HepG2 (cell line): Measurements from ENCODE around the gene KLF15. TPM values are rescaled to one million over a fixed set of nuclear protein-coding genes. Genes with fewer than 3 reads are reported as not detected.

ENCODE experiments used
- ATAC-seq: fragments of 200-7000 bp; cut with Tn5 transposase; 3 replicates; pipeline ENCODE4 v1.9.1; 2020; ENCODE audit warnings: mild to moderate bottlenecking, moderate library complexity
- BruUV-seq: library from RNA; stranded (reverse); fragments of 400-500 nt; replicated peaks from 2 replicates; lab custom pipeline; 2021; lab: Mats Ljungman, UMichigan
- CTCF ChIA-PET: fragments of 300-600 bp; formaldehyde crosslinking; extraction: SDS; loops from one replicate; lab custom pipeline; 2021; ENCODE audit warnings: low total read pairs, inconsistent platforms, low intra/inter-chr PET ratio; lab: Yijun Ruan, JAX
- POLR2A ChIA-PET: fragments of 350-600 bp; sonication (Branson Sonifier 250); formaldehyde crosslinking; loops from one replicate; lab custom pipeline; 2020; ENCODE audit warnings: antibody characterized with exemption, inconsistent platforms; lab: Yijun Ruan, JAX
- DNase-seq: peaks from one replicate; pipeline ENCODE4 v3.0.0-alpha.2; 2015; ENCODE audit warnings: low spot score
- FAIRE-seq: peaks from 3 replicates; lab custom pipeline; 2011; peaks lifted over from hg19 to GRCh38; lab: Jason Lieb, UNC
- H2AFZ ChIP-seq: one replicate; pipeline ENCODE4 v1.6.1; 2011; ENCODE audit warnings: low read length, inconsistent platforms
- H3K27ac ChIP-seq: fragments of 300-600 bp; 3 replicates; pipeline ENCODE4 v1.8.0; 2011; ENCODE audit warnings: mixed run types, mild to moderate bottlenecking, mixed read lengths, low read length, inconsistent platforms; ENCODE audit not compliant: insufficient read depth; ENCODE audit errors: extremely low read length
- H3K27me3 ChIP-seq, 2 experiments: fragments of 200-600 bp in 1 of 2; 2 replicates in 1 of 2; 3 replicates in 1 of 2; pipeline versions ENCODE4 v1.6.0 to v1.8.0; 2011; ENCODE audit warnings: low read length in 2 of 2, mild to moderate bottlenecking in 2 of 2, moderate library complexity in 2 of 2, inconsistent platforms in 1 of 2; ENCODE audit not compliant: insufficient read depth in 2 of 2, control insufficient read depth in 1 of 2
- H3K36me3 ChIP-seq, 2 experiments: fragments of 200-600 bp in 1 of 2; replicated peaks in 1 of 2; 2 replicates in 1 of 2; 3 replicates in 1 of 2; pipeline versions ENCODE4 v1.5.1 to v1.8.0; 2011; ENCODE audit warnings: low read length in 2 of 2, inconsistent platforms in 1 of 2; ENCODE audit not compliant: insufficient read depth in 2 of 2, control insufficient read depth in 1 of 2
- H3K4me1 ChIP-seq: 2 replicates; pipeline ENCODE4 v1.5.1; 2012; ENCODE audit warnings: low read length, inconsistent platforms; ENCODE audit not compliant: insufficient read depth
- H3K4me2 ChIP-seq: 2 replicates; pipeline ENCODE4 v1.6.0; 2011; ENCODE audit warnings: low read depth, low read length, inconsistent platforms
- H3K4me3 ChIP-seq, 3 experiments: fragments of 200-600 bp in 1 of 3; sonication (generic), shearing (Covaris generic) in 1 of 3; replicated peaks in 1 of 3; 2 replicates each; pipeline ENCODE4 v1.5.1; 2011 to 2016; ENCODE audit warnings: low read length in 3 of 3, inconsistent platforms in 2 of 3, low read depth in 2 of 3, mild to moderate bottlenecking in 2 of 3, control low read depth in 1 of 3, mixed read lengths in 1 of 3; ENCODE audit not compliant: insufficient read depth in 1 of 3
- H3K79me2 ChIP-seq: one replicate; pipeline ENCODE4 v1.6.1; 2011; ENCODE audit warnings: low read length, inconsistent platforms; ENCODE audit not compliant: insufficient read depth
- H3K9ac ChIP-seq: 2 replicates; pipeline ENCODE4 v1.6.0; 2011; ENCODE audit warnings: mild to moderate bottlenecking, low read depth, low read length, inconsistent platforms; ENCODE audit not compliant: insufficient read depth
- H3K9me3 ChIP-seq: 2 replicates; pipeline ENCODE4 v1.5.1; 2012; ENCODE audit warnings: mild to moderate bottlenecking, low read length
- H4K20me1 ChIP-seq: 2 replicates; pipeline ENCODE4 v1.6.0; 2011; ENCODE audit warnings: inconsistent platforms, mild to moderate bottlenecking, low read length, moderate library complexity; ENCODE audit not compliant: insufficient read depth
- CBX5 ChIP-seq: sonication (generic); formaldehyde crosslinking; IDR thresholded peaks from 2 replicates; pipeline ENCODE4 v1.4.0; 2020; ENCODE audit warnings: missing genetic modification reagents, borderline replicate concordance
- CSRNP1 ChIP-seq: sonication (generic); formaldehyde crosslinking; IDR thresholded peaks from 2 replicates; pipeline ENCODE4 v1.8.1; 2023; ENCODE audit warnings: mild to moderate bottlenecking, missing genetic modification reagents
- HDAC2 ChIP-seq: sonication (generic); formaldehyde crosslinking; IDR thresholded peaks from 2 replicates; pipeline ENCODE4 v1.4.0; 2020; ENCODE audit warnings: missing genetic modification reagents
- IKZF1 ChIP-seq: fragments of 450-650 bp; IDR thresholded peaks from 2 replicates; pipeline ENCODE4 v1.7.1; 2016
- KLF13 ChIP-seq: sonication (generic); formaldehyde crosslinking; IDR thresholded peaks from 2 replicates; pipeline ENCODE4 v1.4.0; 2020; ENCODE audit warnings: mild to moderate bottlenecking, missing genetic modification reagents
- MAF1 ChIP-seq: sonication (generic); formaldehyde crosslinking; IDR thresholded peaks from 2 replicates; pipeline ENCODE4 v1.5.0; 2020; ENCODE audit warnings: missing genetic modification reagents, borderline replicate concordance
- NFYC ChIP-seq: IDR thresholded peaks from 2 replicates; pipeline ENCODE4 v1.6.1; 2016; ENCODE audit warnings: missing genetic modification reagents, missing compliant biosample characterization
- NR2F2 ChIP-seq: IDR thresholded peaks from 2 replicates; pipeline ENCODE4 v1.6.1; 2012; ENCODE audit warnings: low read depth, inconsistent platforms, borderline replicate concordance
- RAD21 ChIP-seq: fragments of 450-650 bp; formaldehyde crosslinking; IDR thresholded peaks from 2 replicates; pipeline ENCODE4 v1.5.0; 2020; ENCODE audit warnings: mild to moderate bottlenecking
- REPIN1 ChIP-seq: sonication (generic); formaldehyde crosslinking; IDR thresholded peaks from 2 replicates; pipeline ENCODE4 v1.8.0; 2022; ENCODE audit warnings: missing genetic modification reagents, low read depth, mild to moderate bottlenecking, borderline replicate concordance
- TBL1XR1 ChIP-seq: fragments of 150-350 bp; IDR thresholded peaks from 2 replicates; pipeline ENCODE4 v1.6.1; 2014; ENCODE audit warnings: borderline replicate concordance, low read length; ENCODE audit not compliant: partially characterized antibody
- ZBTB21 ChIP-seq: sonication (generic); formaldehyde crosslinking; IDR thresholded peaks from 2 replicates; pipeline ENCODE4 v1.4.0; 2020; ENCODE audit warnings: missing genetic modification reagents
- ZBTB38 ChIP-seq: sonication (generic); formaldehyde crosslinking; IDR thresholded peaks from 2 replicates; pipeline ENCODE4 v1.5.1; 2020; ENCODE audit warnings: mild to moderate bottlenecking, missing genetic modification reagents
- ZKSCAN1 ChIP-seq: fragments of 150-350 bp; IDR thresholded peaks from 2 replicates; pipeline ENCODE4 v1.6.1; 2014; ENCODE audit warnings: low read length
- ZNF263 ChIP-seq: sonication (generic); formaldehyde crosslinking; IDR thresholded peaks from 2 replicates; pipeline ENCODE4 v1.4.0; 2020; ENCODE audit warnings: missing genetic modification reagents
- ZNF557 ChIP-seq: sonication (generic); formaldehyde crosslinking; IDR thresholded peaks from 2 replicates; pipeline ENCODE4 v1.4.0; 2020; ENCODE audit warnings: missing genetic modification reagents
- ZNF644 ChIP-seq: IDR thresholded peaks from 2 replicates; pipeline ENCODE4 v1.6.1; 2016; ENCODE audit warnings: low read depth
- ZNF720 ChIP-seq: sonication (generic); formaldehyde crosslinking; IDR thresholded peaks from 2 replicates; pipeline ENCODE4 v1.4.0; 2020; ENCODE audit warnings: missing genetic modification reagents
- ZSCAN20 ChIP-seq: sonication (generic); formaldehyde crosslinking; IDR thresholded peaks from 2 replicates; pipeline ENCODE4 v1.4.0; 2020; ENCODE audit warnings: missing genetic modification reagents, mild to moderate bottlenecking, borderline replicate concordance
- WGBS: methylation state at CpG from one replicate; pipeline ENCODE4 v1.1.6; 2017; ENCODE audit warnings: low lambda C conversion rate; 5-methylcytosine and 5-hydroxymethylcytosine counted together
- in situ Hi-C: cut with HindIII; loops from 2 replicates; pipeline ENCODE4 v1.10.0; 2017; ENCODE audit warnings: low pct_unique_long_range_greater_than_20kb; ENCODE audit not compliant: extremely low pct_ligation_motif_present
- intact Hi-C: fragments of 100-400 bp; cut with micrococcal nuclease; formaldehyde crosslinking; loops from one replicate; pipeline ENCODE4 v1.10.0; 2022; ENCODE audit not compliant: unreplicated experiment
- polyA plus RNA-seq, 8 experiments: library from polyadenylated mRNA; depleted of rRNA in 3 of 8; stranded (reverse) in 7 of 8; unstranded in 1 of 8; fragments of >200 nt; fragmentation: Illumina TruSeq in 4 of 8; extraction: Trizol in 4 of 8; gene quantifications; 2 replicates each; pipeline versions ENCODE4 v1.2.1 to v1.2.3, GENCODE V29; 2011 to 2016; ENCODE audit warnings: low read depth in 4 of 8, missing spikeins in 1 of 8, mixed read lengths in 1 of 8; ENCODE audit not compliant: insufficient read depth in 1 of 8
- total RNA-seq, 5 experiments: library from RNA; depleted of rRNA; stranded (reverse); fragments of >200 nt; fragmentation: Illumina TruSeq; extraction: Trizol; gene quantifications; 2 replicates each; pipeline ENCODE4 v1.2.3, GENCODE V29; 2016; ENCODE audit warnings: low read depth in 1 of 5

Gene KLF15
- total and polyA plus RNA-seq, 2 of the 13 experiments (the other 11 are each of a cell fraction or from before 2014, with no cell fraction given), result 7.1 to 7.8 TPM

- in situ Hi-C loops, result no loop called here
- peaks cover 18% of the 10 kb centered on the region for H3K4me1 ChIP-seq
- FAIRE-seq (no peak), DNase-seq (no peak)
- H3K27me3 ChIP-seq, result peaks cover 9 to 46% of the 10 kb centered on the region in 2 experiments; a peak in 4 of 5 replicates
- H3K4me3 ChIP-seq, result no peak overlapping the region
- 0 out of 2 replicates have a peak, but pooled peaks cover 2% of the 10 kb centered on the region for H4K20me1 ChIP-seq
- BruUV-seq, result no TSS peak
- CTCF ChIA-PET, result no interaction called here
- H3K27ac ChIP-seq, result no peak overlapping the region
- intact Hi-C loops, result no loop called here
- peak overlapping the region; percentile 49 for H3K4me2 ChIP-seq
- no peak for TF ChIP-seq MAF1
- no peak for TF ChIP-seq ZKSCAN1
- TF ChIP-seq CBX5 (CRISPR knock-in tag), result no peak
- TF ChIP-seq ZNF263 (CRISPR knock-in tag), result peak; percentile 78
- no peak for TF ChIP-seq KLF13 (CRISPR knock-in tag)
- TF ChIP-seq, all 625 proteins: peak for 1
- Histone ChIP-seq H3K79me2 (no peaks in the 10 kb centered on the region), H2AFZ (no peak overlapping the region), H3K9ac (no peak overlapping the region), H3K36me3 (no peaks in the 10 kb centered on the region), H3K9me3 (no peaks in the 10 kb centered on the region)
- ATAC-seq, result peak; percentile 57
- WGBS, result 5% methylated on average over 10 of the region's 10 CpGs
- POLR2A ChIA-PET, result no interaction called here
These were observed 62.9 kb downstream of the KLF15 start for GRCh38 chr3:126294211-126294808.

- FAIRE-seq, result no peak
- Histone ChIP-seq H4K20me1 (0 out of 2 replicates have a peak, but pooled peaks cover 2% of the 10 kb centered on the region), H3K79me2 (no peaks in the 10 kb centered on the region), H3K27ac (no peak overlapping the region), H3K9ac (no peak overlapping the region), H3K36me3 (no peaks in the 10 kb centered on the region), H2AFZ (no peak overlapping the region), H3K4me1 (peaks cover 18% of the 10 kb centered on the region), H3K4me2 (peak overlapping the region; percentile 49), H3K27me3 (peaks cover 9 to 48% of the 10 kb centered on the region in 2 experiments; a peak in 4 of 5 replicates), H3K4me3 (no peak overlapping the region), H3K9me3 (no peaks in the 10 kb centered on the region)
- ChIA-PET CTCF (no interaction called here), POLR2A (no interaction called here)
- ATAC-seq, result peak; percentile 57
- in situ Hi-C loops (no loop called here), intact Hi-C loops (no loop called here)
- no TSS peak for BruUV-seq
- under 1% methylated on average over 14 of the region's 17 CpGs for WGBS
- peak; percentile 12 for DNase-seq
- TF ChIP-seq ZSCAN20 (CRISPR knock-in tag), result no peak
- no peak for TF ChIP-seq HDAC2 (CRISPR knock-in tag)
- TF ChIP-seq NFYC (CRISPR knock-in tag), result no peak
- no peak for TF ChIP-seq RAD21 (CRISPR knock-in tag)
- no peak for TF ChIP-seq ZNF557 (CRISPR knock-in tag)
- TF ChIP-seq ZNF644 (CRISPR knock-in tag), result no peak
- no peak for TF ChIP-seq ZNF720
- no peak for TF ChIP-seq REPIN1 (CRISPR knock-in tag)
- no peak for TF ChIP-seq ZBTB38 (CRISPR knock-in tag)
- no peak for TF ChIP-seq TBL1XR1
- TF ChIP-seq IKZF1, result no peak
- no peak for TF ChIP-seq NR2F2
- TF ChIP-seq ZBTB21, result no peak
- no peak for TF ChIP-seq CSRNP1 (CRISPR knock-in tag)
These were observed 63.7 kb downstream of the KLF15 start for GRCh38 chr3:126293370-126294082.
